Activated T-cell treated with anti-CD3 and anti-CD28 coated beads, Interleukin-2, amount 50 U/mL, for 48 hours (primary cell): ENCODE results near the gene TGIF1.
"Not testable (repeated sequence)": the region's sequence is repeated elsewhere in the genome, so short reads cannot be mapped to it uniquely, and the experiment has no call there.

Experiments
- DNase-seq, 2 experiments: peaks; one replicate each; pipeline ENCODE4 v3.0.0-alpha.2; 2020

TGIF1 gene

DNA sequence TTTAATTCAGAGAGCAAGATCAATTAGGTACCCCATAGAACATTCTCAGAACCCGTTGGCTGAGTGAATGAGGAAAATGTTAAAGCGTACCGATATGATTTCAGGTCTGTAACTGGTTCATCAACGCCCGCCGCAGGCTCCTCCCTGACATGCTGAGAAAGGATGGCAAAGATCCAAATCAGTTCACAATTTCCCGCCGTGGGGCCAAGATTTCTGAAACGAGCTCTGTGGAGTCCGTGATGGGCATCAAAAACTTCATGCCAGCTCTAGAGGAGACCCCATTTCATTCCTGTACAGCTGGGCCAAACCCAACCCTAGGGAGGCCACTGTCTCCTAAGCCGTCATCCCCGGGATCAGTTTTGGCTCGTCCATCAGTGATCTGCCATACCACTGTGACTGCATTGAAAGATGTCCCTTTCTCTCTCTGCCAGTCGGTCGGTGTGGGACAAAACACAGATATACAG lies 7.3 kb downstream of the TGIF1 start:
- no peak for DNase-seq

DNA sequence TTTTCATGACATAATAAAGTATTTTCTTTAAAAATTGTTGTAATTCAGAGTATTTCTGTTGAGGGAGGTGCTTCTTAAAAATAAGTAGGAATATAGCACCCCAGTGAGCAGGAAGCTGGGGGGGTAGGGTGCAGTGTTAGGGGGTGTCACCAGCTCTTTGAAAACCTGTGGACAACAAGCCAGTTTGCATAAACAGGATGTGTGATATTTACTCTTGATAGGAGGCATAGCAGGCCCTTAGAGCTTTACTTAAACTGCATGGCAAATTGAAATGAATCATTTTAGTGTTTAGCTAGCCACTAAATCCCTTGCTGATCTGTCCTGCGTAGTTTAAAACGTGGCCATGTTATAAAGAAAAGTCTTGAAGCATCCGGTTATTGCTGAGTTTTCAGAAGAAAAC lies 8.4 kb downstream of the TGIF1 start:
- DNase-seq, result no peak

DNA sequence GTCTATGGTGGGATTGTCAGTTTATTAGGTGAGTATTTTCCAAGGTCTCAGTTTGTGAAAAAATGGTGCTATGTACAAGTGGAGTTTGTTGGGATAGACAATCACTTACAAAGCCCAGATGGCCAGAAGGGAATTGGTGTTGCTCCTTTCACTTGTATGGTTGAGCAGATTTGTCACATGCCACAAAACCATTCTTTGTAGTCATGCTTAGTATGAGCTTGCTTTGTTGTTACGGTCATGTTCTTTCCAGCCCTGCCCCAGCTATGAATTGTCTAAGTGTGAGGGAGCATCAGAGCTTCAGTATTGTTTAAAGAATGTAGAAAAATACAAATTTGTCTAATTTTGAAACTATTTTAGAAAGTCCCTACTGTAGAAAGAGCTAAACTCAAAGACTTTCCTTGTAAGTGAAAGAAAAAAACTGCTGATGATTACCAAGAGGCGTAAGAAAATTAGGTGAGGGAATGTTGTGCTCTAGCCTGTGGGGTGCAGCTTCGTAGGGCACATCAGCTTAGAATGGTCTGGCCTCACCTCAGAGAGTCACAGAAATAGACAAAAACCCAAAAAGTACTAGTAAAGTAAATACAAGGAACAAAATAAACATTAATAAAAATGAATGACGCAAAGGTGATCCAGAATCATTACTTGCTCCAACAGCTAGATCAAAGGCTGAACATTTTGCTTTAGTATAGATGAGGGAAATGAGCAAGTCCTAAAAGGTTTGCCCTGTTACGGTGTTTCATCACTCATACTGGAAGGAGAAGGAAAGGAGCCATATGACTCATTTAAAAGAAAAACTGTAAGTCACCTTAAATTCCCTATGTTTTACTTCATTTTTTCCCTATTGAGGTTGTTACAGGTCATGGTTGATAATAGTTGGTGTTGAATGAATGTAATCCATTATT lies 9.2 kb downstream of the TGIF1 start:
- DNase-seq, result no peak

DNA sequence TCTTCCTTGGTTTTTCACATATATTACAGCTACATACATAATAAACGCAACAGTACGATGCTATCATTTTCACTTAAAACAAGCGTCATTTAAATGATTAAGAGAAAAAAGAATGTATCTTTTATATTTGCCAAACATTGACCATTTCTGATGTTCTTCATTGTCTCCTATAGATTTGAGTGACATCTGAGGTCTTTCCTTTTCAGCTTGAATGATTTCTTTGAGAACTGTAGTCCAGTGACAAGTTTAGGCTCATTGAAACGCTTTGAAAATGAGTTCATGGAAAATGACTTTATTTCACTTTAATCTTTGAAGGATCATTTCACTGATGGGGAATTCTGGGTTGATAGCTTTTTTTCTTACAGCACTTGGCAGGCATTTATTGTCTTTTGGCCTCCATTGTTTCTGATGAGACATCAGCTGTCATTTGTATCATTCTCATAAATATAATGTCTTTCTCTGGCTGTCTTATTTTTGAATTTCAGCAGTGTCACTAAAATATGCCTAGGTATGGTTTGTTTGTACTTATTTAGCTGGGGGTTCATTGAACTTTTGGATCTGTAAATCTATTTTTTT lies 10.9 kb downstream of the TGIF1 start:
- no peak for DNase-seq

DNA sequence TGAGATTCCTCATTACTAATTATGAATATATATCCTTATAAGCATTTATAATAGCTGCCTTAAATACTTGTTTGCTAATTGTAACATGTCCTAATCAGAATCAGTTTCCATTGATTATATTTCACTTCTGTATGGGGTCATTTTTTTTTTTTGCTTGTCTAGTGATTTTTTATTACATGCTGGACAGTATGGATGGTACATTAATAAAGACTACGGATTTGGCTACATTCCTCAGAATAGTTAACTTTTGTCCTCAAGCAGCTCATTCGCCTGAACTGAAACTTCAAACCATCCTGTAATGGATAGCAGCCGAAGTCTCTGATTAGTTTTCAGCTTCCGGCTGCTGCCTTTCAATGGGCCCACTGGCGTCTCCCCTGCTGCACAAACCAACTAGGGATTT lies 11.7 kb downstream of the TGIF1 start:
- DNase-seq, result no peak

DNA sequence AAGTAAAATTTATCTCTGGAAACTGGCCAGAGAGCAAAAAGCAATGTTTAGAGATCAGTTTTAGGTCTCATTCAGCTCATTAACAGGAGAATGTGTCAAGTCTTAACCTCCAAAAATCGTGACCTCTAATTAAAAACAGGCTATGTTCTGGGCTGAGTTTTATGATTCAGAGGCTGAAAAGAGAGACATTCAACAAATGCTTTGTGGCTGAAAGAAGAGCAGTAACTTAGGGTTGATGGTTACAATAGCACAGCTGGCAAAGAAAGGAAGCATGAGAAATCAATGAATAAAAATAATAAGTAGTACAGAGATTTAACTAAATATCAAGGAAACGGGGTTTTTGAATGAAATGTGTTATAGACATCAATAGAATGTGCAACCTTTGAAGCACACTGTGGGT lies 13.1 kb downstream of the TGIF1 start:
- no peak for DNase-seq

DNA sequence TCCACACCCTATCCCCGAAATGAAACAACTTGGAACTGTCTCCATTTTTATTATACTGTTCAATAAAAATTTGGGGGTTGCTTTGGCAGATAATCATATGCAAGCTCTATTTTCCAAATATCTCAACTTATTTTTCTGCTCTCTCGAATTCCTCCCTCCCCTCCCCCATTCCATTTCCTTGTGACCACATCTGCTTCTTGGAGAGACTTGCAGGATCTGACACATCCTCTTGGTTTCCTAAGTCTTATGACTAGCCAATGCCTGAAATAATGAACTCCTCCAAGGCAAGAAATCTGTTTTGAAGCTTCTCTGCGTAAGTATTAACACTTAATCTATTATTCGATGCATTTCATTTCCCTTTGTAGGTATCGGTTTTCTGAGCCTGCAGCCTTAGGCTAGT lies 16.1 kb downstream of the TGIF1 start:
- DNase-seq, result no peak

DNA sequence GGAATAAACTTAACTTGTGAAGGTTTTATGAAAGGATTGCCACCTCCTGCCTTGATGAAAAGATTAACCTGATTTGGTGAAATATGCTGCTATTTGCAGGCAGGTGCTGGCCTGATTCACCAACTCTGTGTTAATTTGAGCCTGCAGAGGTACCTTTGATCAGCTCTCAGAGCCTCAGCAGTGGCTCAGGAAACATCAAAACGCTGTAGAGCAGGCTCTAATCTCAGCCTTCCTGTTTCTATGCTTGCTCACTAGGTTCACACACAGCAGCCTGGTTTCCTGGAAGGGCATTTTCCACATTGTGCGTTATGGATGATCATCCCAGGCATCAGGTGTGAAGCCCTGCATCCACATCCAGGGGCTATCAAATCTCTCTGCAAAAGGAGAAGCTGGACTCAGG lies 16.9 kb downstream of the TGIF1 start:
- no peak for DNase-seq

DNA sequence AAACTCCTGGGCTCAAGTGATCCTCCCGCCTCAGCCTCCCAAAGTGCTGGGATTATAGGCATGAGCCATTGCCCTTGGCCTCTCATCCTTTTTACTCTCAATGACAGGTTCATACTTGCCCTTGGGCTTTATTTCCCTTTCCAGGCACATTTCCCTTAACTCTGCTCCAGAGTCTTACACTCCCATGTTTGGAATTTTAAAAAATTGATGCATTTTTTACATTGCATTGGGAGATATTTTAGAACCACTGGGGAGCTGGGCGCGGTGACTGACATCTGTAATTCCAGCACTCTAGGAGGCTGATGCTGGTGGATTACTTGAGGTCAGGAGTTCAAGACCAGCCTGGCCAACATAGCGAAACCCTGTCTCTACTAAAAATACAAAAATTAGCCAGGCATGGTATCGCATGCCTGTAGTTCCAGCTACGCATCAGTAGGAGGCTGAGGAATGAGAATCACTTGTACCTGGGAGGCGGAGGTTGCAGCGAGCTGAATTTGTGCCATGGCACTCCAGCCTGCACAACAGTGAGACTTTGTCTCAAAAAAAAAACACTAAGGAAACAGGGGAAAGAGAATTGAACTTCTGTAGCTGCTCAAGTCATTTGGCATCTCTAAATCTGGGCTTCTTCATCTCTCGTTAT lies 18.2 kb downstream of the TGIF1 start:
- DNase-seq, result no peak

DNA sequence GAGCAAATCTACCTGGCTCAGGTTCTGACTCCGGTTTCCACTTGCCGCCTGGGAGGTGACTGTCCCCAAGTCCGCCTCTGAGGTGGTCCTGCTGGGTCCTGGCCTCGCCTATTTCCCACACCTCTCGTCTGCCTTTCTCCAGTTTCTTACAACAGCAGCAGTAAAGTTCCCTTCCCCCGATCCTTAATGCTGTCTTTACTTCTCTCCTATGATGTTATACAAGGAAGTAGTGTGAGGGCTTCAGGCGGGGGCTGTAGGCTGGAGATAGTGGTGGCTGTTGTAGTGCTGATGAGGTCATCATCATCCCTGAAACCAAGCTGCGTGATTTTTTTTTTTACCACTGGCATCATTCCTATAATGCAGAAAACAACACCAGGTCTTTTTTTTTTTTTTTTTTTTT lies 18.9 kb downstream of the TGIF1 start:
- no peak for DNase-seq

DNA sequence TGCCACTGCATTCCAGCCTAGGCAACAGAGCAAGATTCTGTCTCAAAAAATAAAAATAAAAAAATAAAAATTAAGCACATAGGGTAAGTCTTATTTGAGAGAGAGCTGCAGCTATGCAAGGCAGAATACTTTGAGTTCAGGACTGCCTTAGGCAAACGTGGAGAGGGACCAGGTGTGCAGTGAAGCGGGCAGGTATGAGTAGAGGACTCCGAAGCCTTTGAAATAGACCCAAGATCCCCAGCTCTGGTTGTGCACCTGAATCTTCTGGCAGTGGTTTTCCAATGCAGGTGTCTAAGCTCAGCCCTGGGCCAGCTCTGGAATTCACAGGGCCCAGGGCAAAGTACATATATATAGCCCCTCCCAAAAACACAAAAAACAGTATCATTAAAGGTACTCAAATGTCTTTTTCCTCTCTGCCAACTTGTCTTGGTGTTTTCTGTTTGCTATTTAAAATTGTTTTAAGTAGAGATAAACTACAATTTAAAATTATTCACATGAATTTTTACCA lies 21.2 kb downstream of the TGIF1 start:
- DNase-seq, result no peak

DNA sequence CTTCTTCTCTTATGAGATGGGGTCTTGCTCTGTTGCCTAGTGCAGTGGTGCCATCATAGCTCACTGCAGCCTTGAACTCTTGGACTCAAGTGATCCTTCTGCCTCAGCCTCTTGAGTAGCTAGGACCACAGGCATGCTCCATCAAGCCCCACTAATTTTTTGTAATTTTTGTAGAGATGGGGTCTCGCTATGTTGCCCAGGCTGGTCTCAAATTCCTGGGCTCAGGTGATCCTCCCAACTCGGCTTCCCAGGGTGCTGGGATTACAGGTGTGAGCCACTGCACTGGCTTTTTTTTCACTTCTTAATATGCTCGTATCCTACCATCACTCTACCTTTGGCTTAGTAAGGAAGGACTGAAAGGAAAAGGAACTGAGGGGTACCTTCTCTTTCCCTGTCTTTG lies 22.1 kb downstream of the TGIF1 start:
- DNase-seq, result not testable (repeated sequence)

DNA sequence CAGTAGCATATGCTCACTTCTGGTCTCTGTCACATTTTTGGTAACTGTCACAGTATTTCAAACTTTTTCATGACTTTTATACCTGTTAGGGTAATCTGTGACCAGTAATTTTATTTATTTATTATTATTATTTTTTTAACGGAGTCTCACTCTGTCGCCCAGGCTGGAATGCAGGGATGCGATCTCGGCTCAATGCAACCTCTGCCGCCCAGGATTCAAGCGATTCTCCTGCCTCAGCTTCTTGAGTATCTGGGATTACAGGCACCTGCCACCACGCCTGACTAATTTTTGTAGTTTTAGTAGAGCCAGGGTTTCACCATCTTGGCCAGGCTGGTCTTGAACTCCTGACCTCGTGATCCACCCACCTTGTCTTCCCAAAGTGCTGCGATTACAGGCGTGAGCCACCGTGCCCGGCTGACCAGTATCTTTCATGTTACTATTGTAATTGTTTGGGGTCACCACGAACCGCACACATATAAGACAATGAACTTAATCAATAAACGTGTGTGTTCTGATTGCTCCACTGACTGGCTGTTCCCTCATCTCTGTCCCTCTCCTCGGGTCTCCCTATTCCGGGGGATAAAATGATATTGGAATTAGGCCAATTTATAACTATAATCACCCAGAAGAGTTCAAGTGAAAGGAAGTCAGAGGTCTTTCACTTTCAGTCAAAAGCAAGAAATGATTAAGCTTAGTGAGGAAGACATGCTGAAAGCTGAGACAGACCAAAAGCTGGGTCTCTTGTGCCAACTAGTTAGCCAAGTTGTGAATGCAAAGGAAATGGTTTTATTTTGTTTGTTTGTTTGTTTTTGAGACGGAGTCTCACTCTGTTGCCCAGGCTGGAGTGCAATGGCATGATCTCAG lies 22.9 kb downstream of the TGIF1 start:
- peak; percentile 42 to 43 for DNase-seq

DNA sequence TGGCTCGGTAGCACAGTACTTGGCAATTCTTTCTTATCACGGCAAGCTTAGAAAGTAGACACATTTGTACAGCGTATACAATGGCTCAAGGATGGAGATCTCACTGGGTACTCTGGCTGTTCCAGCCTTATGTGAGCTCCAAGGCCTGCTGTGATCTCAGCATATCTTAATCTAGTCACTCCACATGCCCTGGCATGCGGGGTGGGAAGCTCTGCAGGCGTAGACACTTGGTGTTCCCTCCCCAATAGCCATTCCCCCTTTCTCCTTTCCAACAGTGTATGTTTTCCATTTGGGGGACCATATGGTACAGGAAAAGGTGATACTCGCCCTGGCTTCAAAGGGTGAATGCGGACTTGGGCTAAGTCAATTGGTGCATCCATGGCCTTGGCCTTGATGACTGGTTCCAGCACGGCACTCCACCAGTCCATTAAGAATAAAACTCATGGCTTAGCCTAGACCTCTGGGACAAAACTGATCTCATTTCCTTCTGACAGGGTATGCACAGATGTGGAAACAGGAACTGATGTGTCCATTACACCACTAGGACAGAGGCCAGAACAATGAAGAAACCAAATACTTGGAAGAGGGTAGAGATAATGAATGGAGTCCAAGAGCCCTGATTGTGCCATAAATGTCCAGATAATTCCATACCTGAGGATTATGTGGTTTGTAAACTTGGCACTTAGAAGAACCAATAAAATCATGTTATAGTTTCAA lies 28.4 kb downstream of the TGIF1 start:
- DNase-seq, result no peak

DNA sequence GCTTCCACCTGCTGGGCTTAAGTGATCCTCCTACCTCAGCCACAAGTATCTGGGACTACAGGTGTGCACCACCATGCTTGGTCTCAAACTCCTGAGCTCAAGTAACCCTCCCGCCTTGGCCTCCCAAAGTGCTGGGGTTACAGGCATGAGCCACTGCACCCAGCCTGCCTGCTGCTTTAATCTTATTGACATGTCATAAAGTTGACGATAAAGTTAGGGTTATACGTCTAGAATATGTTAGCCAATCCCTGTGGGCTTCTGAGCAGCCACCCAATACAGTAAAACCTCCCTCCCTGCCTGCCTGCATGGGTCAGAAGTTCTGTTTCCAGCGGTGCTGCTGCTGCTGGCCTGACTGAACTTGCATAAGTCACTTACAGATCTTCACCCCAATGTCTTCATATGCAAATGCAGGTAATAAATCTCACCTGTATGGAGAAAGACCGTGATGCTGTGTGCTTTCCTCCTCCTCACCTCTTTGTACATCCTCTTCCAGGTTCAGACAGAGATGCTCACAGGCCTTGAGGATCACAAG lies 30.1 kb downstream of the TGIF1 start:
- DNase-seq, result no peak

DNA sequence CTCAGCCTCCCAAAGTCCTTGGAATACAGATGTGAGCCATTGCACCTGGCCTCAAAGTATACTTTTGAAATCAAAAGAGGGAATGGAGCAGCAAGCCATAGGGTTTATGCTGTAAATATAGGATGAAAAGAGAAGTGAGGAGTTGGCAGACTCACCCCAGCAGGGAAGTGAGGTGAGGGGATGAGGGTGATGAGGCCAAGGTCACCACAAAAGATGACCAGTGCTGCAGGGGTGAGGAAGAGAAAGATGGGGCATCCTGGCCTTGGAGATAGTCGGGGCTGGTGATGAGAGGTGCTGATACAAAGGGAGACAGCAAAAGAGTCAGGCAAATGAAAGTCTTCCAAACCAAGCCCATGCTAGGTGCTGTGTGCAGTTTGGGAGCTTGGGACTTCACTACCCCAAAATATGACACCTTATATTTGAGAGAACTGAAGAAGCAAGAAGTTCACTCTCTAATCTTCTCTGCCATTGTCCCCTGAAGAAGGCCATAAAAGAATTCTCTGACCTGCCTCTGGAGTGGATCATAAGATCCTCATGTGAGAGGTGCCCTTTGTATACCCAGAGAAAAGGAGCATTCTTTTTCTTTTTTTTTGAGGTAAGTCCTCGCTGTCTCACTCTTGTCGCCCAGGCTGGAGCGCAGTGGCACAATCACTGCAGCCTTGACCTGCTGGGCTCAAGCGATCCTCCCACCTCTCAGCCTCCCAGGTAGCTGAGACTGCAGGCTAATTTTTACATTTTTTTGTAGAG lies 31.0 kb downstream of the TGIF1 start:
- DNase-seq, result no peak

DNA sequence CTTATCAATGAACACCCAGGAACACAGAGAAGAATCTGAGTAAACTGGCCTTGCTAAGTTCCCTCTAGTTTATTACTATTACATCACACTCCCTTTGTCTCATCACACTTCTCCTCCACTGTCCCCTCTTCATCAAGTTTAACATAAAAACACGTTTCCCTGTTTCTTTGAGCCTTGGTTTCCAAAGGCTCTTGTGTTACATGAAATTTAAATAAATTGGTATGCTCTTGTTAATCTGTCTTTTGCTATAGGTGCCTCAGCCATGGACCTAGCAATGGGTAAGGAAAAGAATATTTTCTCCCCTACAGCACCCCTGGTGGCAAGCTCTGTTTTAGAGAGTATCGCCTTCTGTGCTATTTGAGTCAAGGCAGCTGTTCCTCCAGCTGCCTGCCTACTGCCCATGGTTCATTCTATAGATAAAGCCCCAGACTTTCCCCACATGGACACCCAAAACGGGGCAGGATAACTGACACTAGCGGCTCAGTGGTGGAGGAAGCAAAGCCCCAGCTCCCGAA lies 31.8 kb downstream of the TGIF1 start:
- peak; percentile 32 to 33 for DNase-seq

DNA sequence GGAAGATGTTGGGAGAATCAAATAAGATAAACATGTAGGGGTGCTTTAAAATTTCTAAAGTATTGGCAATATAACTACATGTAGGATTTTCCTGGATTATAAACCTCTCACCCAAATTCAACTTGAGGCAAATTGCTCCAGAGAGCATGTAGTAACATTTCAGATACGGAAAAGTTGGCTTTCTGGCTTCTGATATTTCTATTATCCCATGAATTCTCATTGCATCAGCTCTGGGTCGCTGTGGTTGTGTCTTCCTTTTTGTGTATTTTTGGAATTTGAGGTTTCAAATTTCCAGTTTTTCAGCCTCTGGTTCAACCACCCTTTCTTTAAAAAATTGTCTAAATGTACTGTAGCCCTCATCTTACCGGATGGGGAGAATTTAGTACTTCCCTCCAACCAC lies 32.3 kb downstream of the TGIF1 start:
- DNase-seq, result no peak

DNA sequence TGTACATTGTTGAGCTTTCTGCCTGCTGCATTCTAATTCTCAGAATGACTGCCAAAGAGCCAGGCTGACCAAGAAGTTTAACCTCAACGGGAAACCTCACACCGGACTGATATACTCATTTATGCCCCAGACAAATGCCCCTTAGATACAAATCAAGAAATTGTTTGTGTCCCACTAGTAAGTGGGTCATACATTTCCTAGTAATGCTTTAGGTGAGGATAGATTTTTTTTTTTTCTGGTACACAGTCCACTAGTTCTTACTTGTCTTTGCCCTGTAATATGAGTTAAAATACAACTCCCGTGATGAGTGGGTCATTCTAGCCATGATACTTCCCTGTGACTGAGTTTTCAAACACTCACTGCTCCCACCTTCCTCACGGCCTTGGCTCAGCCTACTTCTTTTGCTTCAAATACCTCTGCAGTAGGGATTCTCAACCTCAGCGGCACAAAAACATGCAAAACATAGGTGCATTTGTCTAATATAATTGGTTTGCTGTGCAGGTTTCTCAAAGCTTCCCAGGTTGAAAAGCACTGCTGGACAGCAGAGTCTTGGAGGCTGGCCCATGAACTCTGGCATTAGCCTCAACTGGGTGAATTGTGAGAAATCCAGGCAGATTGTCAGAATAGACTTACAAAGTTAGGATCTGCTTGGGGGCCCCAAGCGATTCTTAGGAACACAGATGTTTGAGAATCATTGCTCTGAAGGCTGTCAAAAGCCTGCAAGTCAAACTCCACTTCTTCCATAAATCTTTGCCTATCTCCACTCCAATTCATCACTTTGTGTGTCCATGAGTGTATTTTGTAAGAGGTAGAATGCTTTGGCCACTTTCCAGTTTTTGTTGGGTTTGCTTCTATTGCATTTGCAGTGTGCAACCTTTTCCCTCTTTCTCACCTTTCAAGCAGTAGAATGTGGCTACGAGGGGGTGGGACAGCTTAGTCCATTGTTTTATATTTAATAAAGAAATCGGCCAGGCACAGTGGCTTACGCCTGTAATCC lies 35.5 kb downstream of the TGIF1 start:
- no peak for DNase-seq

DNA sequence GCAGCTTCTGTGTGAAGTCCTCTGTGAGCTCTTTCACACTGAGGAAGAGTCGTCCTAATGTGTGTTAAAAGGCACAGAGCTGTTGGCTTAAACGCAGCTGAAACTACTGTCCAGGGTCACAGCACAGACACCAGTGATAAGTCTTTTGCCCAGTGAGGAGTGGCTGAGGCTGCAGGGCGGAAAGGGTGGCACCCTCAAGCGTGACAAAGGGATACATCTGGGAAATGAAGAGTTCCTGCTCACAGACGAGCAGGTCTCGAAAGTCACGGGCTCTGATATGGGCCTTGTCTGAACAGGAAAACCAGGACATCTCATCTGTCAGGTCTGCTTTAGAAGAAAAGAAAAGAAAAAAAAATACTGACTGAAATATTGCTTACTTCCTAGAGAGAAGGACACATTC lies 36.5 kb downstream of the TGIF1 start:
- DNase-seq, result no peak
